Right forelimb (tissue), 1 donor: ENCODE measurements around the gene MXRA8.
"Not testable (repeated sequence)": the region's sequence is repeated elsewhere in the genome, so short reads cannot be mapped to it uniquely, and the experiment has no call there.

Experiments used
- DNase-seq: peaks from one replicate; pipeline ENCODE4 v3.0.0-alpha.2; 2018

The MXRA8 gene

DNA sequence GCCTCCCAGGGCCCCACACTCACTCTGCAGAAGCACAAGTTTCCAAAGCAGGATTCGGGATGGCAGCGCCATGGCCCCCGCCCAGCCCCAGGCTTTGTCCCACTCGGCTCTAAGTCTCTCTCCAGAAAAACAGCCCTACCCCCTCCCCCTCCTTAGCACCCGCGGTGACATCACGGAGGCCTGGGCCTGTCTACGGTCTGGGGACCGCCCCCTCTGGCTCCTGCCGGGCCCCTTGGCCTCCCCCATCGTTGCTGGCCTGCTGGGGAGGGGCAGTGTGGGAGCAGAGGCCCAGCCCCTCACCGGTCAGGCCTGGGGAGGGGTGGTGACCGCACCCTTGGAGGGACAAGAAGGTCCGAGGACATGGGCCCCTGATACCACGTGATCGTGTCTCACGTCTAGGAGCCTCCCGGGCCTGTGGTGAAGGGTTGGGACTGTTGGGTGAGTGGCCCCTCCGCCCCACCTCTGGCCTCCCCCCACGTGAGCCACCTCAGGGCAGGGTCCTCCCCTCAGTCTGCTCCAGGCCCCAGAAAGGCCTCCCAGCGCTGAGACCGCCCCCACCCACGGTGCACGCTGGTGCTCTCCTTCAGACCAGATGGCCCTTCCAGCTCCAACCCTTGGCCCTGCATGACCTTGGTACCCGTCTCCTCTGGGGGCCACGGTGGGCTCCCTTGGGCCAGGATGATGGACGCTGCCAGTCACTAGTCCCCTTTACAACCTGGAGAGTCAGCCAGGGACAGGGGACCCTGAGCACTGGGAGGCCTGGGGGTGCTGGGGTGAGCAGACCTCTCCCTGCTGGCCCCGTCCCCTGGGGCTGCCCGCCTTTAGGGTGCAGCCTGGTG is at the start of gene MXRA8:
TSS of gene MXRA8 (minus strand) at position 123 of the 839 bp plus-strand sequence. CDS start at position 72, 51 bp downstream.
- peak; percentile 92 for DNase-seq

- no peak for DNase-seq
Observed at GRCh38 chr1:1407636-1408318, 49.4 kb upstream of the MXRA8 start.

DNA sequence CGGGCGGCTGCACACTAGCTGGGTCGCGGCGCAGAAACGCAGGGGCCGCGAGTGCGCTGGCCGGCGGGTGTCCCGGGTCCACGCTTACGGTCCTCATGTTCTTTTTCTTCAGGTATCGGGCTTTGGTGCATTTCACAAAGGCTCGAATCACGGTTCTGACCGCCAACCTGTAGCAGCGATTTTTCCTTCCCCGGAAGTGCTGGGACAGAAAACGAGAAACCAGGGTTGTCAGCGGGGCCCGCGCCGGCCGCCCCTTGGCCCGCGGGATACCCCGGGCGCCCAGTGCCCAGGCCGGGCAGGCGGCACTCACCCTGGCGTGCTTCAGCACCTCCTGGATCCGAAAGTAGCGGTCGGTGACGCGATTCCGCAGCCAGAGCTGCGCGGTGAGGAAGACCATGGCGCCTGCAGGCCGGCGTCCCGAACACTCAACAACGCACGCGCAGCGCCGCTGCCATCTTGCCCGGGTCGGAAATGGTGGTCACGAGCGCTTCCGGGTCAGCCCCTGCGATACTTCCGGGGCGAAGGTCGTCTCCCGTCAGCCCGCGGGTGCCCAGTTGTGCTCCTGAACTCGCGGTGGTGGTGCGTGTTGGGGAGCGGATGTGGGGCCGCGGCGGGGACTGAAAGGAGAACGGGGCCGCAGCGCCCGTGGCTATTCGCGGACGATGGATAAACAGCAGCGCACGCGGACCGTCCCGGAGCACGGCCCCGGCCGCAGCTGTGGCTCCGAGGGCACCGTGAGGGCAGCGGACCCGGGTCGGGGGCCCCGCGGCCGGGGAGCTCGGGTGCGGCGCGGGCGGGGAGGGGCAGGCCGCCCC is 48.7 kb upstream of the MXRA8 start, which contains the start of gene MRPL20:
TSS of gene MRPL20 (minus strand) at position 473 of the 815 bp plus-strand sequence. CDS start at position 397, 76 bp downstream.
- DNase-seq: peak; percentile 96

GRCh38 chr1:1406101-1406820 is 47.9 kb upstream of the MXRA8 start:
- DNase-seq: no peak

DNA sequence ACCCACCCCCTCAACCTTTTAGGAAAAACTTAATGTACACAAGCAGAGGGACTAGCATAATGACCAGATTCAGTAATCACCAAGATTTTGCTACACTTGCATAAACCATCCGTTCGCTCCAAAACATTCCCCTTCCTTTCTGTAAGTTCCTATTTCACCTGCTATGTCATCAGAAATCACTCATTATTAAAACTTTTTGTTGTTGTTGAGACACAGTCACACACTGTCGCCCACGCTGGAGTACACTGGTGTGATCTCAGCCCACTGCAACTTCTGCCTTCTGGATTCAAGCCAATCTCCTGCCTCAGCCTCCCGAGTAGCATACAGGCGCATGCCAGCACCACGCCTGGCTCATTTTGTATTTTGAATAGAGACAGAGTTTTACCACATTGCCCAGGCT is 45.3 kb upstream of the MXRA8 start:
- no peak for DNase-seq

DNA sequence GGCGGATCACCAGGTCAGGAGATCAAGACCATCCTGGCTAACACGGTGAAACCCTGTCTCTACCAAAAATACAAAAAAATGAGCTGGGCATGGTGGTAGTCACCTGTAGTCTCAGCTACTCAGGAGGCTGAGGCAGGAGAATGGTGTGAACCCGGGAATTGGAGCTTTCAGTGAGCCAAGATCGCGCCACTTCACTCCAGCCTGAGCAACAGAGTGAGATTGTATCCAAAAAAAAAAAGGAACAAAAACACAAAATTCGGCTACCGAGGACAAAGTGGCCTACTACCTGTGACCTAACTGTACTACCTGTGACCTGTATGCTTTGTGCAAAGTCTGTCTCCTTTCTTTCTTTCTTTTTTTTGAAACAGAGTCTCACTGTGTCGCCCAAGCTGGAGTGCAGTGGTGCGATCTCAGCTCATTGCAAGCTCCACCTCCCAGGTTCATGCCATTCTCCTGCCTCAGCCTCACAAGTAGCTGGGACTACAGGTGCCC is 44.6 kb upstream of the MXRA8 start:
- DNase-seq: not testable (repeated sequence)

GRCh38 chr1:1402072-1402900 is 43.9 kb upstream of the MXRA8 start:
- DNase-seq: no peak

GRCh38 chr1:1401457-1402010 is 43.2 kb upstream of the MXRA8 start:
- DNase-seq: no peak

- DNase-seq: no peak
Observed at GRCh38 chr1:1400576-1401456, 42.5 kb upstream of the MXRA8 start.

- DNase-seq: no peak
Observed at GRCh38 chr1:1399872-1400575, 41.7 kb upstream of the MXRA8 start.

GRCh38 chr1:1399187-1399871 is 41.0 kb upstream of the MXRA8 start, which contains the start of gene CCNL2:
Gene CCNL2, minus strand, starts transcription at chr1:1399335. Its CDS starts 29 bp downstream, at chr1:1399306.
- peak; percentile 99 for DNase-seq

DNA sequence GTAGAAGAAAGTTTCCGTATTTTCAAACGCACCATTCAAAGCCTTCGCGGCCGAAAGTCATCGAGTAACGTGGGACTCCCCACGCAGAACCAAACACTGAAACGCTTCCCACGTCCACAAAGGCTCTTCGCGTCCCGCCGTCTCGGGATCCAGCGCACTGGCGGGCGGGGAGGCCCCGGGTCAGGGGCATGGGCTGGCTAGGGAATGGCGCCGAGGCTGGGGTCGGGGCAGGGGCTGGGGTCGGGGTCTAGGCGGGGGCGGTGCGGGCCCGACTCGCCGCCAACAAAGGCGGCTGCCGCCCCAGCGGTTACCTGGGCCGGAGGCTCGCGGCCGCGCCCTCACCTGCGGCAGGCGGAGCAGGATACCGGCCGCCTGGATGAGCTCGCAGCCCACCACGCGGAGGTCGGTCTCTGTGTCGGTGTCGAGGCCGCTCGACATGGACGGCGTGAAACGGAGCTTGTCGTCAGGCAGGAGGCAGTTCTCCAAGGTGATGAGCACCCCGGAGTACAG is 40.4 kb upstream of the MXRA8 start:
- no peak for DNase-seq

GRCh38 chr1:1397839-1398523 is 39.6 kb upstream of the MXRA8 start:
- DNase-seq: no peak

DNA sequence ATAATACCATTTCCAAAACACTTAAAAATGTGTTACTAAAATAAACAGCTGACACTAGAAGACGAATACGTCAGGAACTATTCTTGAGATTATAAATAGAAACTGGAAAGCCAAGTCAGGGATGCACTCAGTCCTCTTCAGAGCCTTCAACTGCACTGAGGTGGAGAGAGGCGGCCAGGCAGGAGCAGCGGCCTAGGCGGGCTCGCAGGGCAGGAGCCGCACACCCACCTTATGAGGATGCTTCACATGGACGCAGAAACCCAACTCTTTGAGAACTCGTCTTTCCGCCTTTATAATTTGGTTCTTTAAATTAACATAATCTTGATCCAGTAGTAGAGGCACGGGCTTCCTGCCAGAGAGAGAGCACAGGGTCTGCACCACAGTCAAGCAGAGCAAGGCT is 36.8 kb upstream of the MXRA8 start:
- no peak for DNase-seq

DNA sequence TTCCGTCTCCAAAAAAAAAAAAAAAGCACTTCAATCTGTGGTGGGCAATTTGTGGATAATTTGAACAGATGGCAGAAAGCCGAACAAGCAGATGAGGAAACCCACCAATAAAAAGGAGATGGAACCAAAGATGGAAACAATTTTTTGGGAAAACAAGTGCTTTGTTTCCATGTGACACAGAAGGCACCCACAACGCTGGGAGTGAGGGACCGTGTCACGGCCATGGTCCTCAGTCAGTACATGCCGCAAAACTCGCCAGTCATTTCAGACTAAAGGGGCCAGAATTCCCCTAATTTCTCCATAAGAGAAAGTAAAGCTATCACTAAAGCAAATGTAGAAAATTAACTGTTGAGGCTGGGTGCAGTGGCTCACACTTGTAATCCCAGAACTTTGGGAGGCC is 35.8 kb upstream of the MXRA8 start:
- DNase-seq: no peak

DNA sequence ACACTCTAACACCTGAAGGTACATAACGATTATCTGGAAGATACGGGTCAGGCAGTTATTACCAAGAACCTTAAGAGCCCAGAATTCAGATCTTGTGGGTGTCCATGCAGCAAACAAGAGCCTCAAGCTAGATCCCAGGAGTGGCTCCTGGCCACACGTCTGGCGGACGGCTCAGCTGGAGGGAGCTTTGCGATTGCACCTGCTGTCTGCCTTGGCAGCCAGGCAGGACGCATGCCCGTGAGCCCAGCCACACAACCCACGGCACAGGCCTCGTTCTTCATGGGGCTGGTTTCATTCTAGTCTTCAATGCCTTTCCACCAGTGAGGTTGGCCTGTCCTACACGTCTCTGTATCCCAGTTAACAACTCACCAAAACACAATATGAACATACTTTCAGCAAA is 35.1 kb upstream of the MXRA8 start:
- DNase-seq: no peak

GRCh38 chr1:1393014-1393413 is 34.7 kb upstream of the MXRA8 start:
- no peak for DNase-seq

DNA sequence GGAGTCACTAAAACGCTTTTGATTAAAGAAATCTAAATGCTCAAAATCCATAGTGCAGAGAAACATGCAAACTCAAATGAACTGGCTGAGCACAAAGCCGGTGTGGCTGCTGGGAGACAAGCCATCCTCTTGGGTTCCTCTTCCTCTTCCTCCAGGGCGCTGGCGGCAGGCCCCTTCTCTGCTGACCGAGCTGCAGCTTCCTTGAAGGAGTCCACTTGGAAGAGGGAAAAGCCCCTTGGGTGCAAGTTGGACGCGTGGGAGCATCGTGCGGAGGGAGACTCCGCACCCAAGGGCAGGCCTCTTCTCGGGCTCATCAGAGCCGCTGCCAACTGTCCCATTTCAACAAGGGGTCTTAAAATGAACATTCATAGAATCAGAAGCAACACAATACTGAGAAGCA is 32.9 kb upstream of the MXRA8 start:
- DNase-seq: no peak
